HG02973 (cell line): ENCODE results near the gene ANAPC5.
"Not testable (repeated sequence)": the region's sequence is repeated elsewhere in the genome, so short reads cannot be mapped to it uniquely, and the experiment has no call there.

ENCODE experiments used
- ATAC-seq: cut with Tn5 transposase; IDR thresholded peaks from one replicate; pipeline ENCODE4 v1.9.1; 2021; ENCODE audit warnings: moderate library complexity; ENCODE audit not compliant: unreplicated experiment

Gene ANAPC5

GRCh38 chr12:121287267-121287954, 64.8 kb downstream of the ANAPC5 start:
- ATAC-seq = no peak

- no peak for ATAC-seq
Measured at GRCh38 chr12:121285856-121286255, 66.4 kb downstream of the ANAPC5 start.

GRCh38 chr12:121284551-121285390, 67.4 kb downstream of the ANAPC5 start:
- ATAC-seq = no peak

- no peak for ATAC-seq
Measured at GRCh38 chr12:121283841-121284240, 68.4 kb downstream of the ANAPC5 start.

GRCh38 chr12:121283388-121283787, 68.8 kb downstream of the ANAPC5 start:
- no peak for ATAC-seq

- ATAC-seq = not testable (repeated sequence)
Measured at GRCh38 chr12:121282910-121283309, 69.3 kb downstream of the ANAPC5 start.

GRCh38 chr12:121282072-121282742, 70.0 kb downstream of the ANAPC5 start:
- ATAC-seq = no peak

GRCh38 chr12:121281116-121281515, 71.1 kb downstream of the ANAPC5 start:
- ATAC-seq = not testable (repeated sequence)

- ATAC-seq = not testable (repeated sequence)
Measured at GRCh38 chr12:121280531-121280930, 71.7 kb downstream of the ANAPC5 start.

- ATAC-seq = no peak
Measured at GRCh38 chr12:121279507-121279915, 72.7 kb downstream of the ANAPC5 start.

GRCh38 chr12:121279071-121279375, 73.2 kb downstream of the ANAPC5 start:
- no peak for ATAC-seq

- no peak for ATAC-seq
Measured at GRCh38 chr12:121278169-121279070, 73.8 kb downstream of the ANAPC5 start.

GRCh38 chr12:121277374-121277759, 74.8 kb downstream of the ANAPC5 start:
- ATAC-seq = no peak

- ATAC-seq = no peak
Measured at GRCh38 chr12:121274036-121274763, 78.0 kb downstream of the ANAPC5 start.

- ATAC-seq = no peak
Measured at GRCh38 chr12:121273364-121273896, 78.8 kb downstream of the ANAPC5 start.

- no peak for ATAC-seq
Measured at GRCh38 chr12:121267822-121268221, 84.4 kb downstream of the ANAPC5 start.

GRCh38 chr12:121264951-121265515, 87.2 kb downstream of the ANAPC5 start:
- no peak for ATAC-seq

GRCh38 chr12:121264135-121264534, 88.1 kb downstream of the ANAPC5 start:
- no peak for ATAC-seq

GRCh38 chr12:121263206-121263935, 88.8 kb downstream of the ANAPC5 start:
- no peak for ATAC-seq
